ENCODE data around the gene NHEJ1.

The NHEJ1 gene

GRCh38 chr2:219025637-219026585, 134.7 kb downstream of the NHEJ1 start:
- DNase-seq: no peak

Measured in activated CD4-positive, alpha-beta T cell treated with anti-CD3 and anti-CD28 coated beads for 48 hours (primary cell).